Cardiac muscle cell (in vitro differentiated cells and primary cell): ENCODE results near the gene LRBA. TPM values are rescaled to one million over a fixed set of nuclear protein-coding genes. Genes with fewer than 3 reads are reported as not detected.
A peak's percentile ranks its signal among the peaks of the same experiment; 100 is the strongest.

Experiments
- DNase-seq, 2 donors: peaks; one replicate each; pipeline versions ENCODE4 v3.0.0 to v3.0.0-alpha.2; 2010 to 2017; ENCODE audit warnings: low read depth in 1 of 2, low spot score in 1 of 2
- H3K27ac ChIP-seq: fragments of 200-600 bp; sonication (generic); 2 replicates; pipeline ENCODE4 v1.5.1; 2016
- H3K27me3 ChIP-seq: fragments of 200-600 bp; sonication (generic); 2 replicates; pipeline ENCODE4 v1.6.0; 2016; ENCODE audit warnings: control low read depth
- H3K36me3 ChIP-seq: fragments of 200-600 bp; sonication (generic); 2 replicates; pipeline ENCODE4 v1.5.1; 2016; ENCODE audit warnings: control low read depth
- H3K4me1 ChIP-seq: fragments of 200-600 bp; sonication (generic); 2 replicates; pipeline ENCODE4 v1.8.1; 2017; ENCODE audit warnings: low read depth, mild to moderate bottlenecking, mixed run types
- H3K4me3 ChIP-seq: fragments of 200-600 bp; sonication (generic); 2 replicates; pipeline ENCODE4 v1.5.1; 2016; ENCODE audit warnings: mild to moderate bottlenecking
- H3K9me3 ChIP-seq: fragments of 200-600 bp; sonication (generic); 2 replicates; pipeline ENCODE4 v1.5.1; 2017; ENCODE audit warnings: low read depth, mild to moderate bottlenecking, control low read depth
- CTCF ChIP-seq: IDR thresholded peaks from 2 replicates; pipeline ENCODE4 v1.5.1; 2012; ENCODE audit warnings: low read depth, mild to moderate bottlenecking, low read length
- polyA plus RNA-seq: library from polyadenylated mRNA; unstranded; fragments of >200 nt; fragmentation: Nextera tagmentation; extraction: Ambion mirVana; gene quantifications from 2 replicates; pipeline ENCODE4 v1.2.1, GENCODE V29; 2016
- total RNA-seq: library from RNA; depleted of rRNA; stranded (reverse); fragments of >200 nt; gene quantifications from 2 replicates; pipeline ENCODE4 v1.2.3, GENCODE V29; 2016

LRBA gene
- total and polyA plus RNA-seq, 2 experiments from 2014 or later, result 17.7 to 58.8 TPM

GRCh38 chr4:150948074-150948473, 67.0 kb downstream of the LRBA start:
- H3K4me3 ChIP-seq, result no peak overlapping the region
- no peaks in the 10 kb centered on the region for H3K36me3 ChIP-seq
- H3K27me3 ChIP-seq, result no peaks in the 10 kb centered on the region
- H3K9me3 ChIP-seq, result no peaks in the 10 kb centered on the region
- DNase-seq, result no peak
- no peak for TF ChIP-seq CTCF
- H3K4me1 ChIP-seq, result peaks cover 17% of the 10 kb centered on the region
- no peak overlapping the region for H3K27ac ChIP-seq

DNA sequence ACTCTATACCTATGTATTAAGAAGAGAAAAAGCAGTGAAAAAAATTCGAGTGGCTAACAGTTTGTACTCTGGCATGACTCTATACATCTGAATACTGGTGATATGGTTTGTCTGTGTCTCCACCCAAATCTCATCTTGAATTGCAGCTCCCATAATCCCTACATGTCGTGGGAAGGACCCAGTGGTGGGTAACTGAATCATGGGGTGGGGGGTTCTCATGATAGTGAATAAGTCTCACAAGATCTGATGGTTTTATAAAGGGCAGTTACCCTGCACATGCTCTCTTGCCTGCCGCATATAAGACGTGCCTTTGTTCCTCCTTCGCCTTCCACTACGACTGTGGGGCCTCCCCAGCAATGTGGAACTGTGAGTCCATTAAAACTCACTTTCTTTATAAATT, 70.4 kb downstream of the LRBA start:
- Histone ChIP-seq H3K4me1 (no peaks in the 10 kb centered on the region), H3K36me3 (no peaks in the 10 kb centered on the region), H3K9me3 (no peaks in the 10 kb centered on the region), H3K4me3 (no peak overlapping the region), H3K27me3 (no peaks in the 10 kb centered on the region), H3K27ac (no peak overlapping the region)
- no peak for TF ChIP-seq CTCF
- no peak for DNase-seq

DNA sequence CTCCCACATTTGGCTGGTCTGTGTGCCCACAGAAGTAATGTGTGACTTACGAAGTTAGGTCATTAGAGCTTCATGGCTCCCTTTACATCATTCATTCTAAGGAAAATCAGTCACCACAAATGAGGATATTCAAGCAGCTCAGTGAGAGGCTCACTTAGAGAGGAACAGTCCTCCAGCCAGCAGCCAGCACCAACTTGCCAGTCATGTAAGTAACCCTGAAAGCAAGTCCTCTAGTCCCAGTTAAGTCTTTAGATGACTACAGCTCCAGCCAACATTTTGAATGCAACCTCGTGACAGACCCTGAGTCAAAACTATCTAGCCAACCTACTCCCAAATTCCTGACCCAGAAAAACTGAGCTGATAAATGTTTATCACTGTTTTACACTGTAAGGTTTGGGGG, 71.3 kb downstream of the LRBA start:
- H3K4me1 ChIP-seq, result no peaks in the 10 kb centered on the region
- DNase-seq, result peak in 1 of 2 donors; percentile 10
- H3K27ac ChIP-seq, result no peak overlapping the region
- no peak for TF ChIP-seq CTCF
- no peaks in the 10 kb centered on the region for H3K36me3 ChIP-seq
- H3K9me3 ChIP-seq, result no peaks in the 10 kb centered on the region
- no peaks in the 10 kb centered on the region for H3K27me3 ChIP-seq
- H3K4me3 ChIP-seq, result no peak overlapping the region

- Histone ChIP-seq H3K4me3 (no peak overlapping the region), H3K4me1 (peaks cover 3% of the 10 kb centered on the region), H3K27me3 (no peaks in the 10 kb centered on the region), H3K9me3 (no peaks in the 10 kb centered on the region), H3K36me3 (no peaks in the 10 kb centered on the region), H3K27ac (no peak overlapping the region)
- no peak for DNase-seq
- no peak for TF ChIP-seq CTCF
Measured at GRCh38 chr4:150943126-150943525, 72.0 kb downstream of the LRBA start.

DNA sequence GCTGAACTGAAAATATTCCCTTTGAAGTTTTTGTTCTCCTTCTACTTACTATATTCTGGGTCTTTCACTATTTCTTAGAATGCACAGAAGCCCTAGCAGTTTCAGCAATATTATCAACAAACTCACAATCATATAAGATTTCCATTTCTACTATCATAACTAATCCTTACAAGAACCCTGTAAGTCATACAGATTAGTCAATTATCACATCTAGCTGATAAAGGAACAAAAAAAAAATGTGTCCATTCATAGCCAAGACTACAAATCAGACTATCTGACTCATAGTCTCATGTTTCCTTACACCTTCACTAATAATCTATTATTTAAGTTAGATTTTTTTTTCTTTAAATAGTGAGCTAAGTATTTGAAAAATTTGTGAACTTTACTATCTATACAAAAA, 72.5 kb downstream of the LRBA start:
- no peak for TF ChIP-seq CTCF
- Histone ChIP-seq H3K4me3 (no peak overlapping the region), H3K27me3 (no peaks in the 10 kb centered on the region), H3K9me3 (no peaks in the 10 kb centered on the region), H3K27ac (no peak overlapping the region), H3K4me1 (peaks cover 3% of the 10 kb centered on the region), H3K36me3 (no peaks in the 10 kb centered on the region)
- no peak for DNase-seq

GRCh38 chr4:150940123-150940522, 75.0 kb downstream of the LRBA start:
- Histone ChIP-seq H3K27ac (no peak overlapping the region), H3K9me3 (no peaks in the 10 kb centered on the region), H3K27me3 (no peaks in the 10 kb centered on the region), H3K36me3 (no peaks in the 10 kb centered on the region), H3K4me3 (no peak overlapping the region), H3K4me1 (peaks cover 3% of the 10 kb centered on the region)
- DNase-seq, result no peak
- TF ChIP-seq CTCF, result no peak
